SK-N-MC (cell line): Measurements from ENCODE around the gene SIPA1L3.

ENCODE experiments used
- EZH2 ChIP-seq: fragments of 200-600 bp; sonication (generic); IDR thresholded peaks from one replicate; pipeline ENCODE4 v1.6.1; 2017; ENCODE audit warnings: antibody characterized with exemption
- POLR2AphosphoS5 ChIP-seq: IDR thresholded peaks from 2 replicates; pipeline ENCODE4 v1.6.1; 2012; ENCODE audit warnings: mild to moderate bottlenecking, low read depth, low read length, borderline replicate concordance

DNA sequence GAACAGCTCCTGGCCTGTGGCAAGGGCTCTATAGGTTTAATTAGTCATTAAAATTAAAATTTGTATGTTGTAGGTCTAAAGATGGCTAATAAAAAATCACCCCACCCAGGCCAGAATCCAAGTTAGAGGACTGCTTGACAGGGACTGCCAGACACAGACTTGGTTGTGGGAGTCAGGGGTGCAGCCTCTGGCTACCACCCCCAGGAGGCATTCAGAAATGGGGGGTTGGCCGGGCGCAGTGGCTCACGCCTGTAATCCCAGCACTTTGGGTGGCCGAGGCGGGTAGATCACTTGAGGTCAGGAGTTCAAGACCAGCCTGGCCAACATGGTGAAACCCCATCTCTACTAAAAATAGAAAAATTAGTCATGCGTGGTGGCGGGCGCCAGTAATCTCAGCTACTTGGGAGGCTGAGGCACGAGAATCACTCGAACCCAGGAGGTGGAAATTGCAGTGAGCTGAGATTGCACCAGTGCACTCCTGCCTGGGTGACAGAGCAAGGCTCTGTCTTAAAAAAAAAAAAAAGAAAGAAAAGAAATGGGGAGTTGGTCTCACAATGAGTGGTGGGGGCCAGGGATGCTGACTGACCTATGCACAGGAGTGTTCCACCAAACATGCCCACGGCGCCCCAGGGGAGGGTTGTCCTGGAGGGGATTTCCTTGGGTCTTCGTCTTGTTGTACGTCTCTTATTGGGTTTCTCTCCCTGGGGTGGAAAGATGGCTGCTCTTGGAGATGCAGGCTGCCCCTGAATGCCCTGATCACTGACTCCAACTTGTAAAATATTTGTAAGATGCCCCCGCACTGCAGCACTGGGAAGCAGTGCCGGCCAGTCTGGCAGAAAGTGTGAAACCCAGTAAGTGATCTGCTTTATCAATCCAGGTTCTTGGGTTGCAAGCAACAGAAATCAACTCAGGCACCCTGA, 68.8 kb downstream of the SIPA1L3 start:
- TF ChIP-seq EZH2 (no peak), POLR2AphosphoS5 (no peak)
